Endodermal cell (in vitro differentiated cells): ENCODE measurements around the gene RPL13. TPM values are rescaled to one million over a fixed set of nuclear protein-coding genes. Genes with fewer than 3 reads are reported as not detected.
"Not testable (repeated sequence)": the region's sequence is repeated elsewhere in the genome, so short reads cannot be mapped to it uniquely, and the experiment has no call there.

Experiments used
- DNase-seq: peaks from one replicate; pipeline ENCODE4 v3.0.0-alpha.2; 2017
- H3K27ac ChIP-seq: 2 replicates; pipeline ENCODE4 v1.5.1; 2013; ENCODE audit warnings: mild to moderate bottlenecking, low read depth, low read length, moderate library complexity
- H3K27me3 ChIP-seq: 2 replicates; pipeline ENCODE4 v1.6.1; 2013; ENCODE audit warnings: mild to moderate bottlenecking, low read length, moderate library complexity; ENCODE audit not compliant: insufficient read depth, control insufficient read depth, poor library complexity, severe bottlenecking
- H3K36me3 ChIP-seq: 2 replicates; pipeline ENCODE4 v1.7.0; 2013; ENCODE audit warnings: mild to moderate bottlenecking, low read length, moderate library complexity; ENCODE audit not compliant: control insufficient read depth, insufficient read depth
- H3K4me1 ChIP-seq: one replicate; pipeline ENCODE4 v1.7.0; 2013; ENCODE audit warnings: low read length; ENCODE audit not compliant: control insufficient read depth, insufficient read depth
- H3K4me3 ChIP-seq: 2 replicates; pipeline ENCODE4 v1.5.1; 2013; ENCODE audit warnings: mild to moderate bottlenecking, low read length, moderate library complexity
- H3K9ac ChIP-seq: 2 replicates; pipeline ENCODE4 v1.6.1; 2013; ENCODE audit warnings: mild to moderate bottlenecking, low read length, moderate library complexity; ENCODE audit not compliant: poor library complexity, severe bottlenecking; ENCODE audit errors: extremely low read depth
- H3K9me3 ChIP-seq: 2 replicates; pipeline ENCODE4 v1.6.1; 2013; ENCODE audit warnings: mild to moderate bottlenecking, low read length, moderate library complexity; ENCODE audit not compliant: control insufficient read depth
- H3K27ac Mint-ChIP-seq: 2 replicates; pipeline ENCODE4 v1.8.0; 2020; ENCODE audit warnings: mixed read lengths
- H3K27me3 Mint-ChIP-seq: 2 replicates; pipeline ENCODE4 v1.8.0; 2021; ENCODE audit warnings: mild to moderate bottlenecking, mixed read lengths; ENCODE audit not compliant: insufficient read depth
- H3K36me3 Mint-ChIP-seq: 2 replicates; pipeline ENCODE4 v1.8.0; 2020; ENCODE audit warnings: low read depth, mixed read lengths
- H3K4me1 Mint-ChIP-seq: 2 replicates; pipeline ENCODE4 v1.8.0; 2020; ENCODE audit warnings: mixed read lengths
- H3K4me3 Mint-ChIP-seq: 2 replicates; pipeline ENCODE4 v1.8.0; 2020; ENCODE audit warnings: mild to moderate bottlenecking, moderate library complexity, mixed read lengths
- H3K9me3 Mint-ChIP-seq: 2 replicates; pipeline ENCODE4 v1.8.0; 2020; ENCODE audit warnings: mild to moderate bottlenecking, mixed read lengths
- WGBS, 2 experiments: methylation state at CpG; one replicate each; pipeline versions ENCODE4 v1.1.5 to v1.1.7; 2013; ENCODE audit warnings: missing lambda C conversion rate in 2 of 2, mixed read lengths in 1 of 2; ENCODE audit not compliant: insufficient coverage in 1 of 2, insufficient read length in 1 of 2; 5-methylcytosine and 5-hydroxymethylcytosine counted together
- total RNA-seq, 2 donors: library from RNA; stranded (reverse); fragmentation: NEBNext Ultra II Directional in 1 of 2; extraction: Animal tissue kit (Norgen Biotek cat#: 25700) in 1 of 2; gene quantifications; 2 replicates in 1 of 2; 3 replicates in 1 of 2; pipeline ENCODE4 v1.2.1, GENCODE V29; 2021
- TF ChIP-seq, protein P1 (sequence below): fragments of 200-600 bp; sonication (generic); conservative IDR thresholded peaks from 2 replicates; pipeline ENCODE4 v1.5.0; 2021; ENCODE audit warnings: antibody characterized with exemption, mild to moderate bottlenecking

Gene RPL13
- total RNA-seq, 2 donors from 2014 or later, result 1,911 to 2,019 TPM

GRCh38 chr16:89586853-89587252 is 26.4 kb downstream of the RPL13 start:
- Mint-ChIP-seq H3K27ac (no peak overlapping the region), H3K9me3 (peaks cover 3% of the 10 kb centered on the region), H3K36me3 (no peaks in the 10 kb centered on the region), H3K27me3 (no peaks in the 10 kb centered on the region), H3K4me1 (no peaks in the 10 kb centered on the region), H3K4me3 (no peak overlapping the region)
- H3K36me3 ChIP-seq, result no peaks in the 10 kb centered on the region
- no peaks in the 10 kb centered on the region for H3K4me1 ChIP-seq
- 94 to 97% methylated on average over 8 to 13 of the region's 25 CpGs for WGBS, 2 experiments
- no peaks in the 10 kb centered on the region for H3K9me3 ChIP-seq
- no peak overlapping the region for H3K4me3 ChIP-seq
- H3K9ac ChIP-seq, result no peak overlapping the region
- TF ChIP-seq, protein P1, sequence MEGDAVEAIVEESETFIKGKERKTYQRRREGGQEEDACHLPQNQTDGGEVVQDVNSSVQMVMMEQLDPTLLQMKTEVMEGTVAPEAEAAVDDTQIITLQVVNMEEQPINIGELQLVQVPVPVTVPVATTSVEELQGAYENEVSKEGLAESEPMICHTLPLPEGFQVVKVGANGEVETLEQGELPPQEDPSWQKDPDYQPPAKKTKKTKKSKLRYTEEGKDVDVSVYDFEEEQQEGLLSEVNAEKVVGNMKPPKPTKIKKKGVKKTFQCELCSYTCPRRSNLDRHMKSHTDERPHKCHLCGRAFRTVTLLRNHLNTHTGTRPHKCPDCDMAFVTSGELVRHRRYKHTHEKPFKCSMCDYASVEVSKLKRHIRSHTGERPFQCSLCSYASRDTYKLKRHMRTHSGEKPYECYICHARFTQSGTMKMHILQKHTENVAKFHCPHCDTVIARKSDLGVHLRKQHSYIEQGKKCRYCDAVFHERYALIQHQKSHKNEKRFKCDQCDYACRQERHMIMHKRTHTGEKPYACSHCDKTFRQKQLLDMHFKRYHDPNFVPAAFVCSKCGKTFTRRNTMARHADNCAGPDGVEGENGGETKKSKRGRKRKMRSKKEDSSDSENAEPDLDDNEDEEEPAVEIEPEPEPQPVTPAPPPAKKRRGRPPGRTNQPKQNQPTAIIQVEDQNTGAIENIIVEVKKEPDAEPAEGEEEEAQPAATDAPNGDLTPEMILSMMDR, result no peak
- H3K27me3 ChIP-seq, result no peaks in the 10 kb centered on the region
- H3K27ac ChIP-seq, result no peak overlapping the region
- no peak for DNase-seq

GRCh38 chr16:89587676-89588075 is 27.2 kb downstream of the RPL13 start:
- H3K4me1 ChIP-seq, H3K27ac ChIP-seq, H3K27me3 Mint-ChIP-seq, H3K4me1 Mint-ChIP-seq, H3K9me3 Mint-ChIP-seq, H3K9me3 ChIP-seq, H3K36me3 ChIP-seq, DNase-seq, H3K9ac ChIP-seq, H3K36me3 Mint-ChIP-seq, H3K4me3 ChIP-seq, H3K4me3 Mint-ChIP-seq, H3K27me3 ChIP-seq, H3K27ac Mint-ChIP-seq: not testable (repeated sequence)
- WGBS, 2 experiments, result 94% methylated on average over 14 of the region's 36 CpGs; no CpG with 5 or more reads in 1 of the 2 experiments

DNA sequence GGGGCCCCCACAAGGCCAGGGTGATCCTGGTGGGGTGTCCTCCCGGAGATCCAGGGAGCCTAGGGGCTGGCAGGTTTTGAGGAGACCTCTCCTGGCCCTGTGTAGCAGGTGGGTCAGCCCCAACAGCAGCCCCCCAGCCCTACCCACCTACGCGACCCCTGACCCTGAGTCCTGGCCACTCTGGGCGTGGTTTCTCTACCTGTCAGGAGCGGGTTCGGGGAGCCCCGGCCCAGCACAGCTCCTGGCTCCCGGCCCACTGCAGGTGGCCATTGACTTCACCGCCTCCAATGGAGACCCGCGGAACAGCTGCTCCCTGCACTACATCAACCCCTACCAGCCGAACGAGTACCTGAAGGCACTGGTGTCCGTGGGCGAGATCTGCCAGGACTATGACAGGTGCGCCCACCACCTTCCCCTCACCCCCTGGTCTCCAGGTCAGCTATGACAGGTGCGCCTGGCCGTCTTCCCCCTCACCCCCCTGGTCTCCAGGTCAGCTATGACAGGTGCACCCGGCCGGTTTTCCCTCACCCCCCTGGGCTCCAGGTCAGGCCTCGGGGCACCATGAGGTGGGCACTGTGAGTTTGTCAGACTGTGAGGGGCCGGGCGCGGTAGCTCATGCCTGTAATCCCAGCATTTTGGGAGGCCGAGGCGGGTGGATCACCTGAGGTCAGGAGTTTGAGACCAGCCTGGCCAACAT is 28.1 kb downstream of the RPL13 start:
- Mint-ChIP-seq H3K27ac (no peak overlapping the region), H3K27me3 (no peaks in the 10 kb centered on the region), H3K36me3 (no peaks in the 10 kb centered on the region), H3K4me1 (no peaks in the 10 kb centered on the region), H3K4me3 (no peak overlapping the region), H3K9me3 (peaks cover 3% of the 10 kb centered on the region)
- H3K9me3 ChIP-seq, result no peaks in the 10 kb centered on the region
- no peak overlapping the region for H3K9ac ChIP-seq
- no peaks in the 10 kb centered on the region for H3K4me1 ChIP-seq
- H3K27ac ChIP-seq, result no peak overlapping the region
- H3K36me3 ChIP-seq, result no peaks in the 10 kb centered on the region
- WGBS, 2 experiments, result 96 to 97% methylated on average over 10 to 25 of the region's 26 CpGs
- DNase-seq, result no peak
- no peak overlapping the region for H3K4me3 ChIP-seq
- TF ChIP-seq, protein P1, result no peak
- no peaks in the 10 kb centered on the region for H3K27me3 ChIP-seq
